Ecto neural progenitor cell (in vitro differentiated cells): Measurements from ENCODE around the gene RNF169.

Experiments used
- DNase-seq: peaks from one replicate; pipeline ENCODE4 v3.0.0-alpha.2; 2018; ENCODE audit warnings: low spot score

RNF169 gene

GRCh38 chr11:74748211-74749126 is at the start of gene RNF169:
Gene RNF169, plus strand, starts transcription at chr11:74748849. Its CDS starts 32 bp downstream, at chr11:74748881.
- DNase-seq = peak; percentile 92

GRCh38 chr11:74699615-74700396 is 48.8 kb upstream of the RNF169 start:
- no peak for DNase-seq

- no peak for DNase-seq
Observed at GRCh38 chr11:74701351-74701750, 47.3 kb upstream of the RNF169 start.

- peak; percentile 80 for DNase-seq
Observed at GRCh38 chr11:74702383-74703007, 46.2 kb upstream of the RNF169 start.

- DNase-seq = no peak
Observed at GRCh38 chr11:74703211-74703610, 45.4 kb upstream of the RNF169 start.

- no peak for DNase-seq
Observed at GRCh38 chr11:74707182-74707581, 41.5 kb upstream of the RNF169 start.

- DNase-seq = no peak
Observed at GRCh38 chr11:74707602-74708510, 40.8 kb upstream of the RNF169 start.

GRCh38 chr11:74709175-74709574 is 39.5 kb upstream of the RNF169 start:
- no peak for DNase-seq

GRCh38 chr11:74710281-74710938 is 38.2 kb upstream of the RNF169 start:
- DNase-seq = no peak

- no peak for DNase-seq
Observed at GRCh38 chr11:74713686-74714085, 35.0 kb upstream of the RNF169 start.

GRCh38 chr11:74714904-74715303 is 33.7 kb upstream of the RNF169 start:
- no peak for DNase-seq

- no peak for DNase-seq
Observed at GRCh38 chr11:74717221-74717969, 31.3 kb upstream of the RNF169 start.

- DNase-seq = no peak
Observed at GRCh38 chr11:74719011-74719410, 29.6 kb upstream of the RNF169 start.

- no peak for DNase-seq
Observed at GRCh38 chr11:74720596-74721478, 27.8 kb upstream of the RNF169 start.

GRCh38 chr11:74721479-74721835 is 27.2 kb upstream of the RNF169 start:
- DNase-seq = no peak

GRCh38 chr11:74723511-74723910 is 25.1 kb upstream of the RNF169 start:
- no peak for DNase-seq

GRCh38 chr11:74725701-74726100 is 22.9 kb upstream of the RNF169 start:
- no peak for DNase-seq

- peak; percentile 81 for DNase-seq
Observed at GRCh38 chr11:74726547-74727182, 22.0 kb upstream of the RNF169 start.

- DNase-seq = no peak
Observed at GRCh38 chr11:74729397-74729796, 19.3 kb upstream of the RNF169 start.
